HG03045 (cell line): ENCODE measurements around the gene TMEM52.
"Not testable (repeated sequence)": the region's sequence is repeated elsewhere in the genome, so short reads cannot be mapped to it uniquely, and the experiment has no call there.

Source experiments
- ATAC-seq: cut with Tn5 transposase; IDR thresholded peaks from one replicate; pipeline ENCODE4 v1.9.1; 2021; ENCODE audit warnings: mild to moderate bottlenecking, moderate library complexity; ENCODE audit not compliant: unreplicated experiment

TMEM52 gene

DNA sequence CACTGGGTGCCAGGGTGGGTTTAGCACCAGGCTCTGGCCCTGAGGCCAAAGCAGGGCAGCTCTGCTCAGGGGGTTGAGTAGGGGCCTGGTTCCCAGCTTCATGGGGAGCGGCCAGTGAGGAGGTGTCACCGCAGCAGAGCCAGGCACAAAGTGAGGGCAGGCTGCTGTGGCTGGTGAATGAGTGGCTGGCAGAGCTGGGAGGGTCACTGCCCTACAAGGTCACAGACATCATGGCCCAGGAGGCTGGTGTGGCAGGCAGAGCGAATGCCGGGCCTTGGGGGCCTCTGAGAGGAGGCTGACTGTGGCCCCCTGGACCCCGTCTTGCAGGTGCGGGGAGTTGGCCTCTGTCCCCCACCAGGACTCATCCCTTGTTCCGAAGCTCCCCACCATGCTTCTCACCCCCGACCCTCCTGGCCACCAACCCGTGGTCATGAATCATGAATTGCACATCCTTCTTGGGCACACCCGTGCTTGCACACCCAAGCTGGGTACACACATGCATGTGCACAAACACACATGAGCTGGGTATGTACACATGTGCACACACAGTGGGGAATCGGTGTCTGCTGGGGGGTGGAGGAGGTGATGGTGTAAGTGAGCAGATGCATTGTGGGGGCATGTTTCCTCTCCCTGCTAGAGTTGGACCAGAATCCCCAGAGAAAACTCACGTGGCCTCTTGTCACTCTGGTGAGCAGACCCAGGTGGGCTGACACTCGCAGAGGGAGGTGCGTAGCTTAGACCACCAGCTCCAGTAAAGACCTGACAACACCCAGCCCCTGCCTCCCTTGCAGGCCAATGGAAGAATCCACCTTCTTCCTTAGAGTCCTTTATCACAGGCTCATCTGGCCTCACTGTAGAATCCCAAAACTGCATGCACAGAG lies 23.4 kb downstream of the TMEM52 start:
- ATAC-seq, result no peak

DNA sequence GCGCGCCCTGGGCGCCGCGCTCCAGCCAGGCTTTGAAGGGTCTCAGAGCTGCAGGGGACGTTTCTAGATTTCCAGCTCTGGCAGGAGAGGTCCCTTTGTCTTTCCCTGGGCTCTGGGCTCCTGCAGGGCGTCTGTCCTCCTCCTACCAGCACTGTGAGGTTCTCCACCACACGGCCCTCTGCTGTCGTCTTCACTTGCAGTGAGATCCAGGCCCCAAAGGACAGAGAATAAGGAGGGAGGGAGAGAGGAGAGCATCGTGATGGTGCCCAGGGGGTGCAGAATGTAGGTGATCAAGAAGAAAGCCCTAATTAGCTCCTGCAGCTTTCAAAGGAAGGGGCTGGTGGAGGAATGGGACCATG lies 24.0 kb downstream of the TMEM52 start:
- ATAC-seq, result no peak

DNA sequence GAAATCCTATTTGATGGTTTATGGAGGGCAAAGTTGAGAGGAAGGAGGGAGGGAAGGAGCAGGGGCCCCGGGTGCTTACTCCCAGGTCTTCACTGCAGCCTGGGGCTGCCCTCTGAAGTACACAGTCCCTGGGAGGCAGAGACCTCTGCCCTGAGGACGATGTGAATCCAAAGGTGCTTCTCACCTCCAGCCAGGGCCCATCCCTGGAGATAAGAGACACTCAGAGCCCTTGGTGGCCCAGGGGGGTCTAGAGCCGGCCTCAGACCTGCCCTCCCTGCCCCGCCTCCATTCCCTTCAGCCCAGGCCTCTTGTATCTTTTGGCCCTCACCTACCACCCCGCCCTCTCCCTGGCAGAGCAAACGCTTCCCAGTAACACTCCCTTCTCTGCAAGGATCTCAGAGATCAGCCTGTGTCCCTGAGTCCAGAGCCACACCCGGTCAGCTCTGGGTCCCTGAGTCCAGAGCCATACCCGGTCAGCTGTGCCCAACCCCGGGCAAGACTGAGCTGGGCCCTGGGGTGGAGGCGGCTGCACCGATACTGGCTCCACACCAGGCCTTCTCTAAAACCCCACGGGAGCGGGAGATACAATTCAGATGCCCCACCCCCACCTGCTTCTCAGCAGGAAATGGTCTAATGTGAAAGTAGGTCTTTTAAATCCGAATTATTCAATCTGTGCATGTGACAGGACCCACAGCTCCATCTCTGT lies 24.6 kb downstream of the TMEM52 start:
- no peak for ATAC-seq

DNA sequence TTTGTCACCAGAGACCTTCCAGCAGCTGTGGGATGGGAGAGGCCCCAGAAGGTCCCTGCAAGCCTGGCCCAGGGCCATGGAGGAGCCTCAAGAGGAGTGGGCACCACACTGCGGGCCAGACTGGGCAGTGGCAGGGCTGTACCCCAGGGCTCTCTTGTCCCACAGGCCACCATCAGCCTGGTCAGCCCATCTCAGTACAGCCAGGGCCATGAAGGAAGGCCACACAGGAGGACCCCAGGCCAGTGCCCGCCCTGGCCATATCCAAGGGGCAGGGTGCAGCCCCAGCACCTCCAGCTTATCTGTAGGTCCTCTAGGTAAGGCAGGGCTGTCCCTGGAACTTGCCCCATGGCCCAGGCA lies 25.1 kb downstream of the TMEM52 start:
- no peak for ATAC-seq

DNA sequence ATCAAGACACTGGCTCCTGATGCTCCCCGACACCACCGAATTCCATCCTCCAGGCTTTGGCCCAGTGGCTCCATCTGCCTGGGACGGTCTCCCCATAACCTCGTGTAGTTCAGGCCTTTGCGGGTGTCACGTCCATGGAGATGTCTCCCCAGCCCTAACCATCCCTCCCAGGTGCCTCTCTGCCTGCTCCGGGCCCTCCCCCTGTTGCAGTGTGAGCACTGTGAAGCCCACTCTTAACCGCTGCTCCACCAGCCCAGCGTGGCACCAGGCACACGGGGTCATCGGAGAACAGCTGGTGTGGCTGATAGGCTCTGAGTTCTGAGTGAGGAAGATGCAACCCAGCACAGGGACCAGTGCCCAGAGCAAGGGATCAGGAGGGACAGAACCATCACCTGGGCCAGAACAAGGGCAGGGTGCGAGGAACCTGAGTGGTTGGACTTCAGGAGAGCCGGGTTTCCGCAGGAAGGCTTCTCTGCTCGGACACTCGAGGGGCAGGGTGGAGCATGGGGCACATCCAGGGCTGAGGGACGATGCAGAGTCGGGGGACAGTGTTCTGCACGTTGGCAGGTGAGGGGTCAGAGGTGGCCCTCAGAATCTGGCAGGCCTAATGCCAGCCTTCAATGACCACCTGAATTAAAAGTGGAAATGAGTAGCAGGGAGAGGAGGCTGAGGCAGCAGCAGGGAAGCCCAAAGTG lies 25.6 kb downstream of the TMEM52 start:
- ATAC-seq, result no peak

DNA sequence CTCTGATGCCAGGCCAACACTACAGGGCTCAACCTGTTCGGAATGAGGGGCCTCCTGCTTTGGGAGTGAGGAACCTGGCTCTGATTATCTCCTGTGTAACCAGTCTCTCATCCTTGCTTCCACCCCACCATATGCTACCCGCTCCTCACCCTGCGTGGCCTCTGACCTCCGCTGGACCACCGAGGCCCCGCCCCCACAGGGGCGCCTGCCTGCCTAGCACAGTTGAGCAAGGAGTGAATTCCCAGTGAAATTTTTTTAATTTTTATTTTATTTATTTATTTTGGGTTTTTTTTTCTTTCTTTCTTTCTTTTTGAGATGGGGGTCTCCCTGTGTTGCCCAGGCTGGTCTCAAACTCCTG lies 26.3 kb downstream of the TMEM52 start:
- ATAC-seq, result no peak

DNA sequence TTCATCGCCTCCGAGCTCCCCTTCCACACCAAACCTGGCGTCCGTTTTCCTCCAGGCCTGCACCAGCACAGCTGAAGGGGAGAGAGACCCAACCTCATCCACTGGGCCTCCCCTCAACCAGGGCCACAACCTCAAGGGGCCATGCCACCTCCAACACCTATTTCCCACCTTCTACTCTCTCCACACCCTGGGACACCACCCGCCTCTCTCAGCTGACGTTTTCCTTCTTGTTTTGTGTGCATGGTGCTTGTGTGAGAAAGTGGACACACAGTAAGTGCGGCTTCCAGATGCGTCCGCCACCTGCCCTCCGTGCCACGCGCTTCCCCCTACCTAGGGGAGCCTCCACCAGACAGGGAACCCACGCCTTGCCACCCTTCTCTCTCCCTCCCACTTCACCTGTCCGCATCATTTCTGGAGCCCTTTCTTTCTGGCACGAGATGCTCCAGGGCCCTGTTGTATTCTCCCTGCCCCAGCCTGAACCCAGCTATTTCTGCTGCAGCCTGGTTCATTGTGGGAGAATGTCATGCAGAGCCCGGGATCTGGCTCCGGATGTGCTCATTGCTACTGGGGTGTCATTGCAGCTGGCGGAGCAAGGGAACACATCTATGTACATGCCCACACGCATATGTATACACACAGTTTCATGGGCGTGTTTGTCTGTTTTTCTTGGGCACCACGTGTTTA lies 26.9 kb downstream of the TMEM52 start:
- no peak for ATAC-seq

DNA sequence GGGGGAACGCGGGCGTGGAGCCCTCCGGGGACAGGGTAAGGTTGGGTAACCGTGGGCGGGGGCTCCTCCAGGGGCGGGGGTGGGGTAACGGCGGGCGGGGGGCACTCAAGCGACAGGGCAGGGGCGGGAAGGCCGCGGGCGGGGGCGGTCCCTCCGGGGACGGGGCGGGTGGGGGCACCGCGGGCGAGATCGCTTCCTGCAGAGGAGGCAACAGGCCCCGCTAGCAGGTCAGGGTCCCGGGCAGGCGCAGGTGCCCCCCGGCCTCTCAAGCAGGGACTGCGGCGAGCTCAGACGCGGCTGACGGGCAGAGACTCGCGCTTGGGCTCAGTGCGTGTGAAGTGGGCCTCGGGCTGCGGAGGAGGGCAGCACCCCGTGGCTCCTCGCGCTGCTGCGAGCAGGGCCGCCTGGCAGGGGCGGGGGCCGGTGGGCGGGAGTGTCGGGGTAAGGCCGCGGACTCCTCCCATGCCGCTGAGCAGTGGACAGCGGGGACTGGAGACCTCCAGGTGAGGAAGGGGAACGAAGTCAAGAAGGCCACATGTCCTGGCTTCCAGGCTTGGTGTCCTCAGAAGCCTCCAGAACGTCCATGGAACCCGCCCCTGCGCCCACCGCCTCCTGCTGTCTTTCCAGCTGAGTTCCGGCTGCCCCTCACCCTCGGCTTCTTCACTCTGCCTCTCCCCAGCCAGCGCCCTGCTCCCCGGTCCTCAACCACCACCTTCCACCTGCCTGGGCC lies 27.6 kb downstream of the TMEM52 start:
- peak; percentile 3 for ATAC-seq

DNA sequence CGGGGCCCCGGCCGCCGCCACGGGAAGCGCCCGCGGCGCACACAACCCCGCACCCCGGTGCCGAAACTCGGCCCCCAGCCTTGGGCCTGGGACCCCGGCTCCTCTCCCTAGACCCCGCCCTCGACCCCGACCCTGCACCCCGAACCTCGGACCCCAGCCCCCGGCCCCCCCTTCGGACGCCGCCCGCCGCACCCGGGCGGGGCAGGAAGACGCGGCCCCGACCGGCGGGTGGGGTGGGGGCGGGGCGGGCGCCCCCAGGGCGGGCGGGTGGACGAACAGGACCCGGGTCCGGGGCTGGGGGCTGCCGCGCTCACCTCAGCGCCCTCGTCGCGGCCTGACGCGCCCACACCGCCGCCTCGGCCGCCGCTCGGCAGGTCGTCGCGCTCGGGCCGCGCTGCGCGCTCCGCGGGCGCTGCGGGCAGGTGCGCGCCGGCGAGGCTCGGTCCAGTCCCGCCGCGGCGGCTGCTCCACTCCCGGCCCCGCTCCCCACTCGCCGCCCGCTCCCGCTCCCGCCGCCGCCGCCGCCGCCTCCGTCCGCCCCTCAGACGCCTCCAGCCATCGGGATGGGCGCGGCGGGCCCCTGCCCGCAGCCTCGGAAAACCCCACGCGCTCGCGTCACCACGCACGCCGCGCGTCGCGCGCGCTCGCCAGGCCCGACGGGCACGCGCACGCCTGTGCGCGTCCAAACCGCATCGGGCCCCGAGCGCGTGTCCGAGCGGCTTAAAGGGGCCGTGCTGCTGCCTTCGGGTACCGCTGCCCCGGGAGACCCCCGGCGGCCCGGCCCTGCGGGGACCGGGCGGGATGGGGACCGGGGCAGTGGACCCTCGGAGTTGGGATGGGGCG lies 28.4 kb downstream of the TMEM52 start, which contains the start of gene GNB1:
Gene GNB1, minus strand, starts transcription at position 582 of the 843 bp plus-strand sequence. CDS start 65,634 bp downstream, outside the sequence.
- ATAC-seq, result peak; percentile 71

DNA sequence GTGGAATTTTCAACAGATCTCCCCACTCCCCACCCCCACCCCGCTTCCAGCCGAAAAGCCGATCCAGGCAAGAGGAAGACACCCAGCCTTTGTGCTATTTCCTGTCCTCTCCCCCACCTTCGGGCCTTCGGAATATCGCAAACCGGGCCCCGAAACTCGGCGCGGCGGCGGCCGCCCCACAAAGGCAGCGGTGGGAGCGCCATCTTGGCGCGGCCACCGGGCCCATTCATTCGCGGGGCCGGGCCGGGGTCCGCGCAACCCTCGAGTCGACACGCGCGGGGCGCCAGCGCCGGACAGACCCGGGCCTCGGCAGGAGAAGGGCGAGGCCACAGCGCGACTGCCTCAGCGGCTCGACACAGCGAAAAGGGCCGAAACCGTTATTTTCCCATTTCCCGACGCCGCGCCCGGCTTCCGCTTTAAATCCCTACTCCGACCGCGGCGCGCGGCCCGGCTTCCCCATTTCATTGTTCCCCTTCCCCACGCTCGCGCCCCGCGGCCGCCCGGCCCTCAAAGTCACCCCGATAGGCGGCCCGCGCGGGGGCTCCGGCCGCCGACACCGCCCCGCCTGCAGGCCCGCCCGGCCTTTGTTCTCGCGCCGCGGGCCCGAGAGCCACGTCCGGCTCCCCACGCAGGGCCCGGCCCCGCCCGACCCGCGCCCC lies 29.1 kb downstream of the TMEM52 start:
- ATAC-seq, result peak; percentile 39

DNA sequence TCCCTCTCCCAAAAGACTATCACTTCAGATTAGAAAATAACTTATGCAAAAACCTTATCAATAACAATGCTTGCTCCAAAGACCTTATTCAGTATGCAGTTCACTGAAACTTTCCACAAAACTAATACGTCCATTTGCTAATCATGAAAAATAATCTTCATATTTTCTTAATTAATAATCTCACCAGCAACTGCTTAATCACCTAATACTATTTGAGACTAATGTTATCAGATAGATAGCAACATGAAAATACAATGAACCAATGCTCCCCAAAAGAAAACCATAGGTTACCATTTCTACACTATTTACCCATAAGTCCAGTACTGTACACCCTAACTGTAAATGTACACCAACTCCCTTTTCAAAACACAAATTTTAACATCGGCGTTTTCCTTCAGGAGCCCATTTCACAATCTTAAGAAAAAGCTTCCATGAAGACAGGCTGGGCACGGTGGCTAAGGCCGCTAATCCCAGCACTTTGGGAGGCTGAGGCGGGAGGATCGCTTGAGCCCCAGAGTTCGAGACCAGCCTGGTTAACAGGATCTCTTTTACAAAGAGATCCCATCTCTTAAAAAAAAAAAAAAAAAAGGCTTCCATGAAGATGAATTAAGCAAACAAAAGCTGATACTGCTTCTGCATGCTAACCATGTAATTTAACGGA lies 29.9 kb downstream of the TMEM52 start:
- no peak for ATAC-seq

DNA sequence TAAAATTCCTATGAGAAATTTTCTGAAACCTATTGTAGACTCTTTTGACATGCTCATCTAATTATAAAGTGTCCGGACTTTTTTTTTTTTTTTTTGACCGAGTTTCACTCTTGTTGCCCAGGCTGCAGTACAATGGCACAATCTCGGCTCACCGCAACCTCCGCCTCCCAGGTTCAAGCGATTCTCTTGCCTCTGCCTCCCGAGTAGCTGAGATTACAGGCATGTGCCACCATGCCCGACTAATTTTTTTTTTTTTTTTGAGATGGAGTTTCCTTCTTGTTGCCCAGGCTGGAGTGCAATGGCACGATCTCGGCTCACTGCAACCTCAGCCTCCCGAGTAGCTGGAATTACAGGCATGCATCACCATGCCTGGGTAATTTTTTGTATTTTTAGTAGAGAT lies 35.2 kb downstream of the TMEM52 start:
- ATAC-seq, result not testable (repeated sequence)

DNA sequence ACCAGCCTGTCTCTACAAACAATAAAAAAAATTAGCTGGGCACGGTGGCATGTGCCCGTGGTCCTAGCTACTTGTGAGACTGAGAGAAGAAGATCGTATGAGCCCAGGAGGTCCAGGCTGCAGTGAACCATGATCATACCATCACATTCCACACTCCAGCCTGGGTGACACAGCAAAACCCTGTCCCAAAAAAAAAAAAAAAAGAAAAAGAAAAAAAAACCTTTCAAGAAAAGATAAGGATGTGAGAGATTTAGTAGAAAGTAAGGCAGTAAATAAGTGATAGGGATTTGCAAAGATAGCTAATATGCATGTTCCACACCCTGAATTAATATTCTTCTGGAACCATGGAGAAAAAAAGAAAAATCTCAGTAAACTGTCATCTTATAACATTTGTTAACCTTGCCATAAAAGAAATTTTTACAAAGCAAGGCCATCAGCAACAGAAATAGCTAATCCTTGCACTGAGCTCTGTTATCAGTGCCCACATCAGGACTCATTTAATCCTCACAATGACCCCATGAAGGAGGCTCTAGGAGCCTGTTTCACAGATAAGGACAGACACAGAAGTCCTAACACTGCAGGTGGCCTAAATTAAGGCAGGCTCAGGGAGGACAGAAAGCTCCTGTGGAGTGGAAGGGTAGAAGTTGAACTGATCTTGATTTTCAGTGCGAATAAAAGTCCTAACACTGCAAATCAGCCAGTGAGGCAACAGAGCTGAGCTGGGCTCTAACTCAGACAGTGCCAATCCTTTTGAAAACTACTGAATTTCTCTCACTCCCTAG lies 35.8 kb downstream of the TMEM52 start:
- no peak for ATAC-seq

DNA sequence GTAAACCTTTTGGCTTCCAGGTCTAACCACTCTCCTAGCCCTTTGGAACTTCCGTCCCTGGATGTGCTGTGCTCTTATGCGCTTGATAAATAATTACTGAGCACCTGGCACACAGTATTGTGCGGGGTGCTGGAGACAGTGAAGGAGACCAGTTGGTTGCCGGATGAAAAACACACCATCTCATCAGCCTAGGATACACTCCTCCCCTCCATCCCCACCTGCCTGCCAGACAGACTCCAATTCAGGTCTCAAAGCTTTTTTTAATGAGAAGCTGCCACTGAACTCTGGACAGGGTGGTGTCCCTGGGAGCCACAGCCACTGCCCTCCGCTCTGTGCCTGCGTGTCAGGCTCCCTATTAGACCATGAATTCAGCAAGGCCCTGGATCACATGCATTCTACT lies 37.4 kb downstream of the TMEM52 start:
- no peak for ATAC-seq

DNA sequence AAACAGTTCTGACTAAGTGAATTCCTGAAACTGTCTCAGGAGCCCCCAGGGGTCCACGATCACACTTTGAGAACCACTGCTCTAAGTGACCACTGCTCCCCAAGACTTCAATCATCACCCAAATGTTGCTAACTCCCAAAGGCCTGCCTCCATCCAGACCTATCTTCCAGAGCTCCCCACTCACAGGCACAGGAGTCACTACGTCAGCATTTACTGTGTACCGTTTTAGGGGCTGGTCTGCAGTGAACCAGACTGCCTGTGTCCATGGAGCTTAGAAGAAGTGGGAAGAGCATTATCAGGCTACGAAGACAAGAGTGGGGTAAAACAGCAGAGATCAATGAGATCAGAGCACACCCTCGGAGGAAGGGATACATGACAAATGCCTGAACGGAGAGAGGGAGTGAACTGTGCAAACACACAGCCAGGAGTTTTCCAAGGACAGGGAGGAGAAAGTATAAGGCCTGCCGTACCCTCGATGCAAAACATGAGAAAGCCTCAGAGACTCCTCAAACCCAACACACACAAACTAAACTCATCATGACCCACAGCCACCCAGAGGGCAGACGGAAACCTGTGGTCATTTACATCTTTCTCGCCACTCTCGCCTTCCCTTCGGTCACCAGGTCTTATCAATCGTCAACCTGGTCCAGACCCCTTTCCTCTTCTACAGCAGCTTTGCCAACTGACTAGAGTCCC lies 38.3 kb downstream of the TMEM52 start:
- ATAC-seq, result no peak

DNA sequence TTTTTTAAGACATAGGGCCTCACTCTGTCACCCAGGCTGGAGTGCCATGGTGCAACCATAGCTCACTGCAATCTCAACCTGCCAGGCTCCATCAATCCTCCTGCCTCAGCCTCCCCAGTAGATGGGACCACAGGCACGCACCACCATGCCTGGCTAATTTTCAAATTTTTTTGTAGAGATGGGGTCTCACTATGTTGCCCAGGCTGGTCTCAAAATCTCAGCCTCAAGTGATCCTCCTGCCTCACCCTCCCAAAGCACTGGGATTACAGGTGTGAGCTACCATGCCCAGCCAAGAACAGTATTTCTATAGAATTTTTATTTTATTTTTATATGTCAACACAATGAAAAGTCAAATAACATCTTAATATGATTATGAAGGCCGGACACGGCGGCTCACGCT lies 39.1 kb downstream of the TMEM52 start:
- ATAC-seq, result no peak

DNA sequence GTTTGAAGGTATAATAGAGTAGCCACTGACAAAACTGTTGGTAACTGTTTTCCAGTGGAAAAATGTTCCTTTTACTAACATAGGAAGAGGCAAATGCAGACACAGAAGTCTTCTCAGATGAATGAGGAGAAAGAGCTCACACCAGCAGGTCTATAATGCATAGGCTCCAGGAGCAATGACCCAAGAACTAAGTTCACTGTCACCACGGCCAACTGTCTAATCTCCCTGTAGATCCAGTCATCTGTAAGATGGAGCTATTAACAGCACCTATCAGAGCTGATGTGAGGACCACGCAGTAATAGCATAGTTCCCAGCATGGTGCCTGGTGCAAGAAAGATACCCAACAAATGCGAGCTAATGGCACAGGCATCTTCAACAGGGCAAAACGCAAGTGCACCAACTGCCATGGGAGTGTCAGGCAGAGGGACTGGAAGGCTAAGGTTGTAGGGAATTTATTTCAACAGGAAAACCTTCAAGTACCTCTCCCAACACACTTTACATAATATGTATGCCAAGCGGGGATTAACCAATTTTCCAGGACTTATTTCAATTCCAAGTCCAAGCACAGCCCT lies 41.1 kb downstream of the TMEM52 start:
- ATAC-seq, result no peak
